Mucosa of descending colon (tissue), 3 donors: ENCODE data around the gene NPAS4. TPM values are rescaled to one million over a fixed set of nuclear protein-coding genes. Genes with fewer than 3 reads are reported as not detected.
"Not testable (repeated sequence)": the region's sequence is repeated elsewhere in the genome, so short reads cannot be mapped to it uniquely, and the experiment has no call there.

Experiments
- ATAC-seq: fragments of 200-7000 bp; cut with Tn5 transposase; one replicate; pipeline ENCODE4 v1.9.1; 2020; ENCODE audit warnings: mild to moderate bottlenecking, moderate library complexity
- DNase-seq, 3 donors: peaks; one replicate each; pipeline ENCODE4 v3.0.0-alpha.2; 2020
- H3K36me3 ChIP-seq: fragments of 200-600 bp; one replicate; pipeline ENCODE4 v1.8.0; 2021; ENCODE audit warnings: low read depth, mild to moderate bottlenecking
- H3K4me1 ChIP-seq: fragments of 200-600 bp; one replicate; pipeline ENCODE4 v1.8.0; 2021; ENCODE audit warnings: low read depth, mild to moderate bottlenecking
- H3K4me3 ChIP-seq: fragments of 200-600 bp; one replicate; pipeline ENCODE4 v1.8.0; 2021; ENCODE audit warnings: mild to moderate bottlenecking
- H3K9me3 ChIP-seq: fragments of 200-600 bp; one replicate; pipeline ENCODE4 v1.8.0; 2021; ENCODE audit warnings: mild to moderate bottlenecking
- CTCF ChIP-seq: fragments of 200-600 bp; IDR thresholded peaks from one replicate; pipeline ENCODE4 v1.8.0; 2022; ENCODE audit warnings: antibody characterized with exemption, mild to moderate bottlenecking
- intact Hi-C, 2 donors: fragments of 100-400 bp; cut with DNase I in 1 of 2; cut with micrococcal nuclease in 1 of 2; formaldehyde crosslinking; loops; one replicate each; pipeline versions ENCODE4 v1.11.0 to v1.11.1; 2022; cut with DNase I, micrococcal nuclease
- total RNA-seq, 3 donors: library from RNA; stranded (reverse); fragmentation: NEBNext Ultra II Directional in 2 of 3; extraction: Animal tissue kit (Norgen Biotek cat#: 25700) in 2 of 3; gene quantifications; one replicate each; pipeline versions ENCODE4 v1.2.1 to v1.2.4, GENCODE V29; 2021 to 2023
- donor health status: DM: no; HTN: no; CAD: no; lungs with moderate emphysema.
- donor health status: DM: no; HTN: no; CAD: no.
- donor health status: DM: no; HTN: yes; CAD: no.

Gene NPAS4
- total RNA-seq, 3 donors from 2014 or later: 5.6 TPM; not detected in 2

- intact Hi-C loops: no loop called here
- ATAC-seq: no peak
- no peak for DNase-seq
- H3K36me3 ChIP-seq: no peaks in the 10 kb centered on the region
- H3K4me1 ChIP-seq: no peaks in the 10 kb centered on the region
- no peaks in the 10 kb centered on the region for H3K9me3 ChIP-seq
- TF ChIP-seq CTCF: no peak
- H3K4me3 ChIP-seq: no peak overlapping the region
Measured at GRCh38 chr11:66454828-66455227, 34.0 kb downstream of the NPAS4 start.

- Histone ChIP-seq H3K9me3 (no peaks in the 10 kb centered on the region), H3K4me1 (no peaks in the 10 kb centered on the region), H3K36me3 (no peaks in the 10 kb centered on the region), H3K4me3 (no peak overlapping the region)
- intact Hi-C loops: no loop called here
- DNase-seq (no peak), ATAC-seq (no peak)
- no peak for TF ChIP-seq CTCF
Measured at GRCh38 chr11:66457826-66458225, 37.0 kb downstream of the NPAS4 start.

- intact Hi-C loops: no loop called here
- ATAC-seq (no peak), DNase-seq (no peak)
- Histone ChIP-seq H3K9me3 (no peaks in the 10 kb centered on the region), H3K4me1 (no peaks in the 10 kb centered on the region), H3K36me3 (no peaks in the 10 kb centered on the region), H3K4me3 (no peak overlapping the region)
- TF ChIP-seq CTCF: no peak
Measured at GRCh38 chr11:66459138-66459778, 38.4 kb downstream of the NPAS4 start.

GRCh38 chr11:66462010-66462409 lies 41.2 kb downstream of the NPAS4 start:
- TF ChIP-seq CTCF: no peak
- Histone ChIP-seq H3K4me3 (no peak overlapping the region), H3K36me3 (no peaks in the 10 kb centered on the region), H3K4me1 (no peaks in the 10 kb centered on the region), H3K9me3 (no peaks in the 10 kb centered on the region)
- DNase-seq: no peak
- no peak for ATAC-seq
- intact Hi-C loops: no loop called here

GRCh38 chr11:66462911-66463310 lies 42.1 kb downstream of the NPAS4 start:
- ATAC-seq (no peak), DNase-seq (no peak)
- Histone ChIP-seq H3K9me3 (no peaks in the 10 kb centered on the region), H3K4me3 (no peak overlapping the region), H3K36me3 (no peaks in the 10 kb centered on the region), H3K4me1 (peaks cover 7% of the 10 kb centered on the region)
- no peak for TF ChIP-seq CTCF
- intact Hi-C loops: no loop called here

GRCh38 chr11:66464116-66464515 lies 43.3 kb downstream of the NPAS4 start:
- intact Hi-C loops: not testable (repeated sequence)

More at GRCh38 chr11:66464116-66464515, 43.3 kb downstream of the NPAS4 start:
- H3K36me3 ChIP-seq, H3K4me3 ChIP-seq, DNase-seq, H3K9me3 ChIP-seq, ATAC-seq, H3K4me1 ChIP-seq: not testable (repeated sequence)
